Measurements from ENCODE around the gene RNU5B-1. TPM values are rescaled to one million over a fixed set of nuclear protein-coding genes. Genes with fewer than 3 reads are reported as not detected.

The RNU5B-1 gene
- polyA plus RNA-seq (ENCODE audit: insufficient read depth in 1 of 5, insufficient read length in 5 of 5, low replicate concordance in 1 of 5) = not detected
- long read RNA-seq, donor 1, partial matches to known transcripts = 0 of 1 reads
- long read RNA-seq, donor 1, other reads (novel, unspliced or antisense) = 0 of 1 reads
- long read RNA-seq, donor 2, partial matches to known transcripts = 0 of 1 reads
- long read RNA-seq, donor 2, other reads (novel, unspliced or antisense) = 0 of 1 reads
- long read RNA-seq, donor 3, partial matches to known transcripts = 0 of 1 reads
- long read RNA-seq, donor 3, other reads (novel, unspliced or antisense) = 0 of 1 reads
- long read RNA-seq, donor 4 = 0 reads
- long read RNA-seq, donor 5 = 0 reads
- long read RNA-seq, donor 6 = 0 reads
- long read RNA-seq, donor 7 = 0 reads
- long read RNA-seq, donor 8 = 0 reads

GRCh38 chr15:65304381-65305149 is at the start of gene RNU5B-1:
Gene RNU5B-1 (plus strand): TSS chr15:65304677.
- peak; percentile 84 to 93 for DNase-seq

GRCh38 chr15:65254758-65255157 is 49.7 kb upstream of the RNU5B-1 start:
- DNase-seq = no peak

- no peak for DNase-seq
These were observed 48.9 kb upstream of the RNU5B-1 start for GRCh38 chr15:65255486-65256140.

GRCh38 chr15:65258375-65259262 is 45.9 kb upstream of the RNU5B-1 start:
- peak; percentile 78 to 84 for DNase-seq

- no peak for DNase-seq
These were observed 45.1 kb upstream of the RNU5B-1 start for GRCh38 chr15:65259367-65259797.

GRCh38 chr15:65260968-65261367 is 43.5 kb upstream of the RNU5B-1 start:
- DNase-seq = no peak

- DNase-seq = no peak
These were observed 41.2 kb upstream of the RNU5B-1 start for GRCh38 chr15:65263313-65263712.

- DNase-seq = no peak
These were observed 39.5 kb upstream of the RNU5B-1 start for GRCh38 chr15:65264863-65265430.

GRCh38 chr15:65266469-65266868 is 38.0 kb upstream of the RNU5B-1 start:
- DNase-seq = no peak

- no peak for DNase-seq
These were observed 36.1 kb upstream of the RNU5B-1 start for GRCh38 chr15:65268411-65268810.

GRCh38 chr15:65270811-65271545 is 33.5 kb upstream of the RNU5B-1 start:
- DNase-seq = peak; percentile 56 to 74

GRCh38 chr15:65275104-65275727 is 29.3 kb upstream of the RNU5B-1 start:
- no peak for DNase-seq

- DNase-seq = no peak
These were observed 28.8 kb upstream of the RNU5B-1 start for GRCh38 chr15:65275728-65276126.

GRCh38 chr15:65277015-65277414 is 27.5 kb upstream of the RNU5B-1 start:
- no peak for DNase-seq

- DNase-seq = no peak
These were observed 26.0 kb upstream of the RNU5B-1 start for GRCh38 chr15:65278480-65278879.

GRCh38 chr15:65285291-65286068 is 19.0 kb upstream of the RNU5B-1 start:
- no peak for DNase-seq

- peak in 1 of 2 donors; percentile 68 for DNase-seq
These were observed 18.3 kb upstream of the RNU5B-1 start for GRCh38 chr15:65286069-65286703.
